HepG2 (cell line): ENCODE results near the gene SHISA9. TPM values are rescaled to one million over a fixed set of nuclear protein-coding genes. Genes with fewer than 3 reads are reported as not detected.

Experiments
- BCLAF1 ChIP-seq: fragments of 450-650 bp; IDR thresholded peaks from 2 replicates; pipeline ENCODE4 v1.6.1; 2017; ENCODE audit warnings: mild to moderate bottlenecking
- CREB1 ChIP-seq, 2 experiments: fragments of 450-650 bp in 1 of 2; IDR thresholded peaks; 2 replicates each; pipeline ENCODE4 v1.6.1; 2016 to 2017; ENCODE audit warnings: control low read depth in 1 of 2, mild to moderate bottlenecking in 1 of 2, missing compliant biosample characterization in 1 of 2, missing genetic modification characterization in 1 of 2
- CREB3 ChIP-seq: sonication (generic); formaldehyde crosslinking; IDR thresholded peaks from 2 replicates; pipeline ENCODE4 v1.5.0; 2020; ENCODE audit warnings: missing genetic modification reagents
- HOXD1 ChIP-seq: sonication (generic); formaldehyde crosslinking; IDR thresholded peaks from 2 replicates; pipeline ENCODE4 v1.5.0; 2020; ENCODE audit warnings: missing genetic modification reagents
- KLF16 ChIP-seq, 2 experiments: sonication (generic) in 1 of 2; formaldehyde crosslinking in 1 of 2; IDR thresholded peaks; 2 replicates each; pipeline versions ENCODE4 v1.6.1 to v1.8.0; 2016 to 2023; ENCODE audit warnings: missing genetic modification reagents in 2 of 2, missing compliant biosample characterization in 1 of 2
- MBNL3 ChIP-seq: fragments of 250-450 bp; sonication (Bioruptor Pico); conservative IDR thresholded peaks from 2 replicates; pipeline ENCODE4 v1.8.0; 2022; ENCODE audit warnings: mild to moderate bottlenecking, inconsistent platforms
- NPAS2 ChIP-seq: sonication (generic); formaldehyde crosslinking; IDR thresholded peaks from 2 replicates; pipeline ENCODE4 v1.8.0; 2022; ENCODE audit warnings: mild to moderate bottlenecking, missing genetic modification reagents, borderline replicate concordance
- POLR2A ChIP-seq, 2 experiments: IDR thresholded peaks; 2 replicates each; pipeline ENCODE4 v1.6.1; 2011; ENCODE audit warnings: low read depth in 2 of 2, low read length in 2 of 2, mild to moderate bottlenecking in 1 of 2, moderate library complexity in 1 of 2; ENCODE audit not compliant: insufficient read depth in 1 of 2
- TBL1XR1 ChIP-seq: fragments of 150-350 bp; IDR thresholded peaks from 2 replicates; pipeline ENCODE4 v1.6.1; 2014; ENCODE audit warnings: borderline replicate concordance, low read length; ENCODE audit not compliant: partially characterized antibody
- TOPORS ChIP-seq: sonication (generic); formaldehyde crosslinking; IDR thresholded peaks from 2 replicates; pipeline ENCODE4 v1.8.0; 2023; ENCODE audit warnings: mild to moderate bottlenecking, missing genetic modification reagents
- ZBTB2 ChIP-seq: sonication (generic); formaldehyde crosslinking; IDR thresholded peaks from 2 replicates; pipeline ENCODE4 v1.8.0; 2022; ENCODE audit warnings: low read depth, missing genetic modification reagents
- ZFX ChIP-seq: sonication (generic); formaldehyde crosslinking; IDR thresholded peaks from 2 replicates; pipeline ENCODE4 v1.4.0; 2020; ENCODE audit warnings: mild to moderate bottlenecking, low read depth, missing genetic modification reagents, moderate library complexity
- ZNF234 ChIP-seq: sonication (generic); formaldehyde crosslinking; conservative IDR thresholded peaks from 2 replicates; pipeline ENCODE4 v1.5.1; 2020; ENCODE audit warnings: mild to moderate bottlenecking, missing genetic modification reagents
- ZNF607 ChIP-seq: sonication (generic); formaldehyde crosslinking; IDR thresholded peaks from 2 replicates; pipeline ENCODE4 v1.5.1; 2020; ENCODE audit warnings: missing genetic modification reagents, mild to moderate bottlenecking, borderline replicate concordance
- ZNF644 ChIP-seq: IDR thresholded peaks from 2 replicates; pipeline ENCODE4 v1.6.1; 2016; ENCODE audit warnings: low read depth
- ZNF703 ChIP-seq: sonication (generic); formaldehyde crosslinking; IDR thresholded peaks from 2 replicates; pipeline ENCODE4 v1.5.1; 2020; ENCODE audit warnings: missing genetic modification reagents, mild to moderate bottlenecking, moderate library complexity, borderline replicate concordance
- ZSCAN25 ChIP-seq: sonication (generic); formaldehyde crosslinking; IDR thresholded peaks from 2 replicates; pipeline ENCODE4 v1.8.0; 2022; ENCODE audit warnings: mild to moderate bottlenecking, missing genetic modification reagents
- polyA plus RNA-seq, 8 experiments: library from polyadenylated mRNA; depleted of rRNA in 3 of 8; stranded (reverse) in 7 of 8; unstranded in 1 of 8; fragments of >200 nt; fragmentation: Illumina TruSeq in 4 of 8; extraction: Trizol in 4 of 8; gene quantifications; 2 replicates each; pipeline versions ENCODE4 v1.2.1 to v1.2.3, GENCODE V29; 2011 to 2016; ENCODE audit warnings: low read depth in 4 of 8, missing spikeins in 1 of 8, mixed read lengths in 1 of 8; ENCODE audit not compliant: insufficient read depth in 1 of 8
- total RNA-seq, 5 experiments: library from RNA; depleted of rRNA; stranded (reverse); fragments of >200 nt; fragmentation: Illumina TruSeq; extraction: Trizol; gene quantifications; 2 replicates each; pipeline ENCODE4 v1.2.3, GENCODE V29; 2016; ENCODE audit warnings: low read depth in 1 of 5
- TF ChIP-seq, protein P1 (sequence below): sonication (generic); formaldehyde crosslinking; IDR thresholded peaks from 2 replicates; pipeline ENCODE4 v1.5.0; 2020; ENCODE audit warnings: missing genetic modification reagents, mild to moderate bottlenecking, borderline replicate concordance
- TF ChIP-seq, protein P2 (sequence below): sonication (generic); formaldehyde crosslinking; IDR thresholded peaks from 2 replicates; pipeline ENCODE4 v1.8.1; 2023; ENCODE audit warnings: missing genetic modification reagents, mild to moderate bottlenecking, borderline replicate concordance
- TF ChIP-seq, protein P3 (sequence below): sonication (generic); formaldehyde crosslinking; IDR thresholded peaks from 2 replicates; pipeline ENCODE4 v1.8.0; 2022; ENCODE audit warnings: mild to moderate bottlenecking, missing genetic modification reagents

SHISA9 gene
- total and polyA plus RNA-seq, 2 of the 13 experiments (the other 11 are each of a cell fraction or from before 2014, with no cell fraction given) = 0.01 TPM; not detected in 1

DNA sequence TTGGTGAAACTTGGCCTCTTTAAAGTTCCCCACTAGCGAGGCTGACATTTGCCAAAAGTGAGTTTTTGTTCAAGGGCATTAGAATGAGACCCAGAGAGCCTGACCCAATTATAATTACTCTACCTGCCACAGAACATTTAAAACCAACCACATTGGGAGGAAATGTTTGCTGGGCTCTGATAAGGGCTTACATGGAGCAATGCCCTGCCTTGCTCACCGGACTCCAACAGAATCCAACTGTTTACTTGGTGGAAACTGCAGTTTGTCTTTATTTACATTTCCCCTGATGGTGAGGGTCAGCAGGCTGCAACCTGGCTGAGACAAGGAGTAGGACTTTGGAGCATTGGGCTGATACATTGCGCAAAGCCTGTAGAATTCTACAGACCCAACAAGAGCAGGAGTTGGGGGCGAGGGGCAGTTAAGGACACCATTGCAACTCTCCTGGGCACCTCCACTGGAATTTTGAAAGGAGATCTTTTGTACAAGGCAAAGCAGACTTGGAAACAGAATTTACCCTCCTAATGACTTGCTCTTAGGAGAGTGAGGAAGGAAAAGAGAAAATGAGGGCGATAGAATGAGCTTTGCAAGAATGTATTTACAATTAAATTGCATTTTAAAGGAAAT, 368.6 kb downstream of the SHISA9 start (continued):
- TF ChIP-seq, protein P1, sequence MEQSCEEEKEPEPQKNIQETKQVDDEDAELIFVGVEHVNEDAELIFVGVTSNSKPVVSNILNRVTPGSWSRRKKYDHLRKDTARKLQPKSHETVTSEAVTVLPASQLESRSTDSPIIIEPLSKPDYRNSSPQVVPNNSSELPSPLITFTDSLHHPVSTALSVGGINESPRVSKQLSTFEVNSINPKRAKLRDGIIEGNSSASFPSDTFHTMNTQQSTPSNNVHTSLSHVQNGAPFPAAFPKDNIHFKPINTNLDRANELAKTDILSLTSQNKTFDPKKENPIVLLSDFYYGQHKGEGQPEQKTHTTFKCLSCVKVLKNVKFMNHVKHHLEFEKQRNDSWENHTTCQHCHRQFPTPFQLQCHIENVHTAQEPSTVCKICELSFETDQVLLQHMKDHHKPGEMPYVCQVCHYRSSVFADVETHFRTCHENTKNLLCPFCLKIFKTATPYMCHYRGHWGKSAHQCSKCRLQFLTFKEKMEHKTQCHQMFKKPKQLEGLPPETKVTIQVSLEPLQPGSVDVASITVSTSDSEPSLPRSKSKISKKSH (CRISPR knock-in tag) = no peak
- TF ChIP-seq, protein P2, sequence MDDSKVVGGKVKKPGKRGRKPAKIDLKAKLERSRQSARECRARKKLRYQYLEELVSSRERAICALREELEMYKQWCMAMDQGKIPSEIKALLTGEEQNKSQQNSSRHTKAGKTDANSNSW (CRISPR knock-in tag) = no peak
- TF ChIP-seq MBNL3 (CRISPR knock-in tag) (no peak), POLR2A (IDR thresholded peaks at IDR 0.05; ENCODE audit: insufficient read depth in 1 of 2, low read depth in 2 of 2, low read length in 2 of 2) (no peak), ZFX (CRISPR knock-in tag) (peak; percentile 46; the same call in 1 of the 2 replicates), NPAS2 (CRISPR knock-in tag) (no peak), ZNF234 (CRISPR knock-in tag) (no peak), CREB3 (CRISPR knock-in tag) (no peak), ZBTB2 (CRISPR knock-in tag) (0 out of 2 replicates have a peak, but pooled peaks have one; percentile 43), ZNF644 (CRISPR knock-in tag) (peak; percentile 100), HOXD1 (CRISPR knock-in tag) (no peak), ZNF607 (CRISPR knock-in tag) (peak; percentile 58; the same call in 1 of the 2 replicates), BCLAF1 (no peak), TOPORS (CRISPR knock-in tag) (peak; percentile 99), TBL1XR1 (peak; percentile 90), ZSCAN25 (peak; percentile 86), ZNF703 (CRISPR knock-in tag) (no peak), KLF16 (CRISPR knock-in tag; IDR thresholded peaks at IDR 0.05) (peak in 1 of 2 experiments; percentile 87; a peak in 2 of 4 replicates), CREB1 (IDR thresholded peaks at IDR 0.05) (no peak), CREB1 (CRISPR knock-in tag; IDR thresholded peaks at IDR 0.05) (peak; percentile 88)
- TF ChIP-seq, protein P3, sequence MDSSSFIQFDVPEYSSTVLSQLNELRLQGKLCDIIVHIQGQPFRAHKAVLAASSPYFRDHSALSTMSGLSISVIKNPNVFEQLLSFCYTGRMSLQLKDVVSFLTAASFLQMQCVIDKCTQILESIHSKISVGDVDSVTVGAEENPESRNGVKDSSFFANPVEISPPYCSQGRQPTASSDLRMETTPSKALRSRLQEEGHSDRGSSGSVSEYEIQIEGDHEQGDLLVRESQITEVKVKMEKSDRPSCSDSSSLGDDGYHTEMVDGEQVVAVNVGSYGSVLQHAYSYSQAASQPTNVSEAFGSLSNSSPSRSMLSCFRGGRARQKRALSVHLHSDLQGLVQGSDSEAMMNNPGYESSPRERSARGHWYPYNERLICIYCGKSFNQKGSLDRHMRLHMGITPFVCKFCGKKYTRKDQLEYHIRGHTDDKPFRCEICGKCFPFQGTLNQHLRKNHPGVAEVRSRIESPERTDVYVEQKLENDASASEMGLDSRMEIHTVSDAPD = peak; percentile 100
